BLaER1 treated with 17β-estradiol and CSF1 and Interleukin-3, amounts not matched to agents 10 nM and 100 nM (cell line): ENCODE results near the gene KIAA1755.

Source experiments
- H3K27ac ChIP-seq, 11 experiments: shearing (Covaris generic); formaldehyde crosslinking; 2 replicates each; pipeline ENCODE4 v1.8.1; 2022
- H3K27me3 ChIP-seq, 11 experiments: shearing (Covaris generic); formaldehyde crosslinking; 2 replicates each; pipeline ENCODE4 v1.8.1; 2022
- H3K36me3 ChIP-seq, 11 experiments: shearing (Covaris generic); formaldehyde crosslinking; 2 replicates each; pipeline ENCODE4 v1.8.1; 2022
- H3K4me1 ChIP-seq, 10 experiments: shearing (Covaris generic); formaldehyde crosslinking; 2 replicates each; pipeline ENCODE4 v1.8.1; 2022
- H3K4me2 ChIP-seq, 11 experiments: shearing (Covaris generic); formaldehyde crosslinking; 2 replicates each; pipeline ENCODE4 v1.8.1; 2022
- H3K4me3 ChIP-seq, 10 experiments: shearing (Covaris generic); formaldehyde crosslinking; 2 replicates each; pipeline ENCODE4 v1.8.1; 2022
- H3K9ac ChIP-seq, 11 experiments: shearing (Covaris generic); formaldehyde crosslinking; 2 replicates each; pipeline ENCODE4 v1.8.1; 2022
- H3K9me3 ChIP-seq, 11 experiments: shearing (Covaris generic); formaldehyde crosslinking; replicated peaks in 1 of 11; 2 replicates each; pipeline ENCODE4 v1.8.1; 2022
- H4K20me1 ChIP-seq, 11 experiments: shearing (Covaris generic); formaldehyde crosslinking; 2 replicates each; pipeline ENCODE4 v1.8.1; 2022
- Cebpa-rat ChIP-seq, 11 experiments: shearing (Covaris generic); IDR thresholded peaks; 2 replicates each; pipeline ENCODE4 v1.8.1; 2022

Gene KIAA1755, protein sequence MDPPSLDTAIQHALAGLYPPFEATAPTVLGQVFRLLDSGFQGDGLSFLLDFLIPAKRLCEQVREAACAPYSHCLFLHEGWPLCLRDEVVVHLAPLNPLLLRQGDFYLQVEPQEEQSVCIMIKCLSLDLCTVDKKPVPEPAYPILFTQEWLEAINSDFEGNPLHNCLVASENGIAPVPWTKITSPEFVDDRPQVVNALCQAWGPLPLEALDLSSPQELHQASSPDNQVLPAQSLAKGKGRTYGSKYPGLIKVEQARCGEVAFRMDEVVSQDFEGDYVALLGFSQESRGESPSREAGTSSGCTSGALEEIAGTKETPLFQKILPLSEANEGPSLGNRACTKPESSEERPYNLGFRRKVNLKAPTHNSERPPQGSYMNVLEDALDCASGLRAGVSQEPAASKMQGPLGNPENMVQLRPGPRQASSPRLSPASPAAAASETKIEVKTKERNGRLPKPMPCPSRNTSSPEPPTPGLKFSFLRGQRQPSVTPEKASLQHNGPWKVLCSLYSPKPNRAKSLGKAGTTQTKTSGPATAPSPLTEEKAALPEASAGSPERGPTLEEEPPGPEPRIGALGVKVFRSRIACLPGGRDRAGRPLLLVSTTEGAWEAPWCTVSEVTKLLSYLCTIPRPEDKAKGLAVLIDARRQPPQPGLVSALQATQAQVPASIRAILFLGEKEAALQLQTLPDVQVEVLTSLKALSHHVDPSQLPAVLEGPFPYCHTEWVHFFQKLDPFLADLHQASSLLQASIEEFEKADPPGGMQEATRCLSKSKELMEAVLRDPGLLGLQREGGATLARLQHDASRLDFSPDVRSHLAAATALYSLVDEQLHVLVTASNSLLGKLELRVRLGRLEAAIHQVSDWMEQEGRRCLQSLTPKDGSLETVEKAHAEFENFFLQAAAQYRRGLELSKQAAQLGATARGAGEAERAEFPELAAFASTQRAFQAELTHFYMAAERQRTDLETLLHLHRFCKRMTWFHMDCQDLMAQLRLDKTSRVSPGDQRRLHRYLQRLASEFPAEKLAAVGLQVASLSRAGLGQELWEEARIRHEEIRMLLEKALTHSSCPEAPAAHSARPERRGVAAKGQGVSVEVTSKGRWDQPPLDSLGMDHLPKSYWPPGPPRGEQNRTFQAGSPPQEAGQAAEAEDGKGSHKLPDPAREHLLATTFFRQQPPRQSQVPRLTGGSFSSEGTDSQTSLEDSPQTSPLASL

GRCh38 chr20:38260378-38261053 lies at the start of gene KIAA1755:
TSS of gene KIAA1755 (minus strand) at chr20:38260735. CDS start at chr20:38260500, 235 bp downstream.
- H3K9ac ChIP-seq = no peak within 1 kb of the TSS

DNA sequence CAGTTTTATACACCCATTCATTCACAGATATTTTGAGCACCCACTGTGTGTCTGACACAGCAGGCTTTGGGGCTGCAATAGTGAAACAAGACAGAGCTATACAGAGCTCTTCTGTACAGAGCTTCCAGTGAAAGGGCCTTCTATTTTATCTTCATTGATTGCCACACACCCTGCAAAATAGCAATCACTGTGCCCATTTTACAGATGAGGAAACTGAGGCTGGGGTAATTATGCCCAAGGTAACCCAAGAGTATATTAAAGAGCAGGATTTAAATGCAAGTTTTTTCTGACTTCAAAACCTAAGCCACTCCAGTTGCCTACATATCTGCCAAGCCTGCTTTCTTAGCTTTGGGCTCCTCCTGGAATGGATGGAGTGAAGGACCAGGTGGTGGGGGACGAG lies 47.9 kb upstream of the KIAA1755 start:
- H3K4me2 ChIP-seq = peak overlapping the region in 7 of 11 experiments; percentile 72 to 94 (median 84); a peak in 9 of 22 replicates
- H3K9me3 ChIP-seq = peaks cover 0 to 12% (median 0%) of the 10 kb centered on the region in 11 experiments; a peak in 3 of 22 replicates
- H3K9ac ChIP-seq = no peak overlapping the region
- no peak overlapping the region; a peak in 1 of 22 replicates for H3K27ac ChIP-seq
- peaks cover 7 to 70% (median 36%) of the 10 kb centered on the region in 11 experiments for H3K27me3 ChIP-seq
- H3K4me1 ChIP-seq = peaks cover 33 to 52% (median 43%) of the 10 kb centered on the region in 10 experiments
- H4K20me1 ChIP-seq = peaks cover 2 to 22% (median 8%) of the 10 kb centered on the region in 11 experiments; a peak in 14 of 22 replicates
- H3K4me3 ChIP-seq = no peak overlapping the region
- TF ChIP-seq Cebpa-rat (IDR thresholded peaks at IDR 0.05) = no peak
- H3K36me3 ChIP-seq = no peaks in the 10 kb centered on the region

More at GRCh38 chr20:38260378-38261053, at the start of gene KIAA1755:
- H3K4me1 ChIP-seq = peaks cover 0 to 7% (median 0%) of the 10 kb centered on the region in 10 experiments; a peak in 7 of 20 replicates
- no peaks in the 10 kb centered on the region for H4K20me1 ChIP-seq
- no peak within 1 kb of the TSS for H3K4me3 ChIP-seq
- no peaks in the 10 kb centered on the region for H3K27me3 ChIP-seq
- H3K4me2 ChIP-seq = no peak within 1 kb of the TSS
- no peak for TF ChIP-seq Cebpa-rat (IDR thresholded peaks at IDR 0.05)
- no peak within 1 kb of the TSS for H3K27ac ChIP-seq
- H3K36me3 ChIP-seq = no peaks in the 10 kb centered on the region
- peaks cover 0 to 2% (median 0%) of the 10 kb centered on the region in 11 experiments; a peak in 1 of 22 replicates for H3K9me3 ChIP-seq

GRCh38 chr20:38308047-38308438 lies 47.5 kb upstream of the KIAA1755 start:
- Histone ChIP-seq H3K4me3 (no peak overlapping the region), H3K27ac (peak overlapping the region in 4 of 11 experiments; percentile 13 to 54 (median 38); a peak in 7 of 22 replicates), H3K9me3 (peaks cover 0 to 12% (median 0%) of the 10 kb centered on the region in 11 experiments; a peak in 3 of 22 replicates), H3K4me2 (peak overlapping the region; percentile 55 to 94 (median 77); a peak in 20 of 22 replicates), H3K36me3 (no peaks in the 10 kb centered on the region), H3K27me3 (peaks cover 11 to 74% (median 40%) of the 10 kb centered on the region in 11 experiments), H3K4me1 (peaks cover 37 to 56% (median 47%) of the 10 kb centered on the region in 10 experiments), H3K9ac (peak overlapping the region in 3 of 11 experiments; percentile 19 to 41 (median 27); a peak in 3 of 22 replicates), H4K20me1 (peaks cover 5 to 23% (median 8%) of the 10 kb centered on the region in 11 experiments; a peak in 14 of 22 replicates)
- no peak for TF ChIP-seq Cebpa-rat (IDR thresholded peaks at IDR 0.05)

- Histone ChIP-seq H3K4me3 (peak overlapping the region in 1 of 10 experiments; percentile 0; a peak in 1 of 20 replicates), H3K9ac (peak overlapping the region in 4 of 11 experiments; percentile 19 to 41 (median 38); a peak in 5 of 22 replicates), H3K36me3 (no peaks in the 10 kb centered on the region), H4K20me1 (peaks cover 5 to 28% (median 10%) of the 10 kb centered on the region in 11 experiments; a peak in 15 of 22 replicates), H3K27me3 (peaks cover 16 to 79% (median 45%) of the 10 kb centered on the region in 11 experiments), H3K4me2 (peak overlapping the region; percentile 55 to 94 (median 77)), H3K9me3 (peaks cover 0 to 12% (median 0%) of the 10 kb centered on the region in 11 experiments; a peak in 3 of 22 replicates), H3K27ac (peak overlapping the region in 5 of 11 experiments; percentile 1 to 54 (median 28); a peak in 7 of 22 replicates), H3K4me1 (peaks cover 41 to 60% (median 50%) of the 10 kb centered on the region in 10 experiments)
- TF ChIP-seq Cebpa-rat (IDR thresholded peaks at IDR 0.05) = 0 out of 22 replicates have a peak, but pooled peaks of 1 of the 11 experiments have one; percentile 31
Observed at GRCh38 chr20:38307371-38308046, 47.0 kb upstream of the KIAA1755 start.

- peaks cover 0 to 12% (median 0%) of the 10 kb centered on the region in 11 experiments; a peak in 3 of 22 replicates for H3K9me3 ChIP-seq
- no peak overlapping the region for H3K27ac ChIP-seq
- H4K20me1 ChIP-seq = peaks cover 5 to 29% (median 10%) of the 10 kb centered on the region in 11 experiments; a peak in 15 of 22 replicates
- TF ChIP-seq Cebpa-rat (IDR thresholded peaks at IDR 0.05) = no peak
- H3K4me2 ChIP-seq = peak overlapping the region in 8 of 11 experiments; percentile 1 to 94 (median 82); a peak in 11 of 22 replicates
- no peak overlapping the region for H3K4me3 ChIP-seq
- H3K4me1 ChIP-seq = peaks cover 41 to 62% (median 50%) of the 10 kb centered on the region in 10 experiments
- H3K36me3 ChIP-seq = no peaks in the 10 kb centered on the region
- peaks cover 21 to 83% (median 52%) of the 10 kb centered on the region in 11 experiments for H3K27me3 ChIP-seq
- H3K9ac ChIP-seq = no peak overlapping the region
Observed at GRCh38 chr20:38306379-38306778, 45.8 kb upstream of the KIAA1755 start.

DNA sequence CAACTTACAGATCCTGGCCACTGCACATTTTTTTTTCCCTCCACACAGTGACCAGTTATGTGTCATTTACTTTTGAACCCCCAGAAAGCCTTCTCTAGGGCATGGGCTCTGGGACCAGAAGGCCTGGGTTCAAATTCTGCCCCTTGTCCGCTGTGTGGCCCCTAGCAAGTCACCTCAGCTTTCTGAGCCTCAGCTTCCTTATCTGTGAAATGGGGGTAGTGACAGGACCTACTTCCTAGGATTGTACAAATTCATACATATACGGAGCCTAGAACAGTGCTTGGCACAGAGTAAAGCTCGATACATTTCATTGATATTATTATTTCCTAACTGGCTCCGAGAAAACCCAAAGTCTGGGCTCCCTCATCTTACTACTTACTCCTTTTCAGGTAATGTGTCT lies 45.0 kb upstream of the KIAA1755 start:
- H3K4me3 ChIP-seq = no peak overlapping the region
- TF ChIP-seq Cebpa-rat (IDR thresholded peaks at IDR 0.05) = no peak
- peak overlapping the region; percentile 73 to 97 (median 92); a peak in 12 of 22 replicates for H3K4me2 ChIP-seq
- H3K27me3 ChIP-seq = peaks cover 21 to 83% (median 47%) of the 10 kb centered on the region in 11 experiments
- H3K9me3 ChIP-seq = peaks cover 0 to 12% (median 0%) of the 10 kb centered on the region in 11 experiments; a peak in 3 of 22 replicates
- peaks cover 5 to 29% (median 10%) of the 10 kb centered on the region in 11 experiments; a peak in 15 of 22 replicates for H4K20me1 ChIP-seq
- no peak overlapping the region for H3K27ac ChIP-seq
- peaks cover 41 to 67% (median 50%) of the 10 kb centered on the region in 10 experiments for H3K4me1 ChIP-seq
- no peak overlapping the region for H3K9ac ChIP-seq
- H3K36me3 ChIP-seq = no peaks in the 10 kb centered on the region
